CD14-positive monocyte (primary cell): ENCODE results near the gene PPP2R1A. TPM values are rescaled to one million over a fixed set of nuclear protein-coding genes. Genes with fewer than 3 reads are reported as not detected.

ENCODE experiments used
- DNase-seq, 3 donors: peaks; one replicate each; pipeline ENCODE4 v3.0.0-alpha.2; 2011 to 2022
- H2AFZ ChIP-seq: 2 replicates; pipeline ENCODE4 v1.6.0; 2012; ENCODE audit warnings: mild to moderate bottlenecking, low read depth, low read length, inconsistent platforms; ENCODE audit not compliant: insufficient read depth, poor library complexity, severe bottlenecking
- H3K27ac ChIP-seq, 2 donors: 1 replicate in 1 of 2; 2 replicates in 1 of 2; pipeline ENCODE4 v1.5.1; 2012 to 2013; ENCODE audit warnings: low read length in 2 of 2, control low read depth in 1 of 2, inconsistent platforms in 1 of 2, low read depth in 1 of 2, mild to moderate bottlenecking in 1 of 2
- H3K27me3 ChIP-seq, 2 donors: one replicate each; pipeline versions ENCODE4 v1.6.0 to v1.6.1; 2011 to 2013; ENCODE audit warnings: low read length in 2 of 2; ENCODE audit not compliant: control insufficient read depth in 2 of 2, insufficient read depth in 2 of 2
- H3K36me3 ChIP-seq, 2 donors: replicated peaks in 1 of 2; 1 replicate in 1 of 2; 2 replicates in 1 of 2; pipeline versions ENCODE4 v1.5.1 to v1.6.1; 2012 to 2013; ENCODE audit warnings: low read length in 2 of 2, control low read depth in 1 of 2, inconsistent platforms in 1 of 2, mild to moderate bottlenecking in 1 of 2; ENCODE audit not compliant: insufficient read depth in 2 of 2, control insufficient read depth in 1 of 2
- H3K4me1 ChIP-seq, 2 donors: 1 replicate in 1 of 2; 2 replicates in 1 of 2; pipeline versions ENCODE4 v1.5.1 to v1.6.1; 2012 to 2013; ENCODE audit warnings: low read length in 2 of 2, control low read depth in 1 of 2, inconsistent platforms in 1 of 2, mild to moderate bottlenecking in 1 of 2, moderate library complexity in 1 of 2; ENCODE audit not compliant: insufficient read depth in 2 of 2, control insufficient read depth in 1 of 2
- H3K4me2 ChIP-seq: replicated peaks from 2 replicates; pipeline ENCODE3; 2012; ENCODE audit warnings: low read length, moderate library complexity, mild to moderate bottlenecking; ENCODE audit not compliant: poor library complexity, severe bottlenecking; ENCODE audit errors: extremely low read depth
- H3K4me3 ChIP-seq, 3 experiments: fragments of 200-600 bp in 1 of 3; sonication (generic) in 1 of 3; replicated peaks in 1 of 3; 1 replicate in 2 of 3; 2 replicates in 1 of 3; pipeline ENCODE4 v1.5.1; 2011 to 2013; ENCODE audit warnings: low read length in 3 of 3, mild to moderate bottlenecking in 3 of 3, control low read depth in 2 of 3, low read depth in 2 of 3, inconsistent platforms in 1 of 3, moderate library complexity in 1 of 3
- H3K79me2 ChIP-seq: 2 replicates; pipeline ENCODE4 v1.6.0; 2012; ENCODE audit warnings: mild to moderate bottlenecking, control low read depth, inconsistent platforms, low read length, moderate library complexity; ENCODE audit not compliant: insufficient read depth
- H3K9ac ChIP-seq: 2 replicates; pipeline ENCODE4 v1.6.0; 2017; ENCODE audit warnings: low read length, mild to moderate bottlenecking; ENCODE audit not compliant: insufficient read depth, poor library complexity, severe bottlenecking
- H3K9me3 ChIP-seq, 2 donors: replicated peaks in 1 of 2; 1 replicate in 1 of 2; 2 replicates in 1 of 2; pipeline versions ENCODE4 v1.5.1 to v1.6.1; 2012 to 2013; ENCODE audit warnings: low read length in 2 of 2, control low read depth in 1 of 2; ENCODE audit not compliant: control insufficient read depth in 1 of 2, insufficient read depth in 1 of 2
- H4K20me1 ChIP-seq: 2 replicates; pipeline ENCODE4 v1.6.0; 2012; ENCODE audit warnings: mild to moderate bottlenecking, low read length, control low read depth, moderate library complexity; ENCODE audit not compliant: insufficient read depth
- H3K27ac Mint-ChIP-seq, 7 donors: one replicate each; pipeline ENCODE4 v1.8.0; 2020; ENCODE audit warnings: mild to moderate bottlenecking in 7 of 7, mixed read lengths in 7 of 7, moderate library complexity in 6 of 7, inconsistent platforms in 2 of 7
- H3K27me3 Mint-ChIP-seq, 3 donors: one replicate each; pipeline ENCODE4 v1.8.0; 2021 to 2022; ENCODE audit warnings: low read depth in 3 of 3, mild to moderate bottlenecking in 3 of 3, mixed read lengths in 3 of 3, moderate library complexity in 3 of 3, inconsistent platforms in 1 of 3
- H3K36me3 Mint-ChIP-seq, 2 donors: one replicate each; pipeline ENCODE4 v1.8.0; 2020; ENCODE audit warnings: mixed read lengths in 2 of 2, inconsistent platforms in 1 of 2, mild to moderate bottlenecking in 1 of 2
- H3K4me1 Mint-ChIP-seq: one replicate; pipeline ENCODE4 v1.8.0; 2020; ENCODE audit warnings: mild to moderate bottlenecking, mixed read lengths
- H3K4me3 Mint-ChIP-seq, 2 donors: one replicate each; pipeline ENCODE4 v1.8.0; 2020; ENCODE audit warnings: mild to moderate bottlenecking in 2 of 2, mixed read lengths in 2 of 2, moderate library complexity in 1 of 2
- H3K9me3 Mint-ChIP-seq, 7 donors: one replicate each; pipeline ENCODE4 v1.8.0; 2020 to 2022; ENCODE audit warnings: mixed read lengths in 7 of 7, mild to moderate bottlenecking in 6 of 7, moderate library complexity in 6 of 7, inconsistent platforms in 2 of 7
- CTCF ChIP-seq: fragments of 200-600 bp; IDR thresholded peaks from one replicate; pipeline ENCODE4 v1.8.0; 2022; ENCODE audit warnings: antibody characterized with exemption, mild to moderate bottlenecking
- WGBS: methylation state at CpG from one replicate; pipeline ENCODE4 v1.1.5; 2013; ENCODE audit warnings: missing lambda C conversion rate; ENCODE audit not compliant: insufficient coverage; 5-methylcytosine and 5-hydroxymethylcytosine counted together
- intact Hi-C, 2 donors: fragments of 100-400 bp; cut with micrococcal nuclease; formaldehyde crosslinking; loops; one replicate each; pipeline versions ENCODE4 v1.15.0 to v1.15.1; 2023
- polyA plus RNA-seq, 3 donors: library from polyadenylated mRNA; depleted of rRNA in 1 of 3; unstranded in 2 of 3; stranded (reverse) in 1 of 3; fragments of 300-500 nt in 2 of 3; fragments of >200 nt in 1 of 3; fragmentation: Illumina TruSeq in 2 of 3; gene quantifications; 1 replicate in 2 of 3; 2 replicates in 1 of 3; pipeline ENCODE4 v1.2.3, GENCODE V29; 2012 to 2021

The PPP2R1A gene
- polyA plus RNA-seq, 3 donors, result 79.9 to 151 (median 127) TPM

GRCh38 chr19:52237197-52237596, 47.3 kb downstream of the PPP2R1A start:
- DNase-seq, result no peak
- WGBS, result no CpG with 5 or more reads among the region's 2 CpGs
- no peaks in the 10 kb centered on the region for H3K27me3 ChIP-seq
- no peak overlapping the region for H3K27ac Mint-ChIP-seq
- H3K79me2 ChIP-seq, result no peaks in the 10 kb centered on the region
- no peak overlapping the region for H2AFZ ChIP-seq
- H3K36me3 ChIP-seq, result no peaks in the 10 kb centered on the region
- H3K27me3 Mint-ChIP-seq, result peaks cover 2 to 6% (median 4%) of the 10 kb centered on the region in 3 donors
- H3K4me1 ChIP-seq, result no peaks in the 10 kb centered on the region
- H3K4me1 Mint-ChIP-seq, result no peaks in the 10 kb centered on the region
- no peak overlapping the region for H3K9ac ChIP-seq
- no peak for TF ChIP-seq CTCF
- H3K4me3 ChIP-seq, result no peak overlapping the region
- no peaks in the 10 kb centered on the region for H4K20me1 ChIP-seq
- H3K36me3 Mint-ChIP-seq, result no peaks in the 10 kb centered on the region
- intact Hi-C loops, result no loop called here
- H3K4me2 ChIP-seq, result no peak overlapping the region
- no peak overlapping the region for H3K4me3 Mint-ChIP-seq
- H3K9me3 Mint-ChIP-seq, result no peaks in the 10 kb centered on the region
- H3K27ac ChIP-seq, result no peak overlapping the region
- H3K9me3 ChIP-seq, result no peaks in the 10 kb centered on the region

GRCh38 chr19:52237771-52238400, 48.0 kb downstream of the PPP2R1A start:
- intact Hi-C loops, result loop anchor here in 1 of 2 donors (2.0 kb wide), 1 partner anchor 99 kb away; the partner anchor contains the start of gene ZNF616
- peak; percentile 90 for TF ChIP-seq CTCF
- Histone ChIP-seq H4K20me1 (no peaks in the 10 kb centered on the region), H2AFZ (no peak overlapping the region), H3K27ac (no peak overlapping the region), H3K79me2 (no peaks in the 10 kb centered on the region), H3K4me2 (no peak overlapping the region), H3K9ac (no peak overlapping the region), H3K27me3 (no peaks in the 10 kb centered on the region), H3K4me3 (no peak overlapping the region), H3K9me3 (no peaks in the 10 kb centered on the region), H3K4me1 (no peaks in the 10 kb centered on the region), H3K36me3 (no peaks in the 10 kb centered on the region)
- Mint-ChIP-seq H3K9me3 (no peaks in the 10 kb centered on the region), H3K27ac (no peak overlapping the region), H3K36me3 (no peaks in the 10 kb centered on the region), H3K4me3 (no peak overlapping the region), H3K4me1 (no peaks in the 10 kb centered on the region), H3K27me3 (peaks cover 2 to 6% (median 4%) of the 10 kb centered on the region in 3 donors)
- DNase-seq, result peak; percentile 34 to 52 (median 52)
- WGBS, result 0% methylated on average over 2 of the region's 8 CpGs
